ENCODE results near the gene DTHD1. TPM values are rescaled to one million over a fixed set of nuclear protein-coding genes. Genes with fewer than 3 reads are reported as not detected.
A peak's percentile ranks its signal among the peaks of the same experiment; 100 is the strongest.

DTHD1 gene
- total and polyA plus RNA-seq, 8 donors: 0.38 to 6.4 (median 4.3) TPM

DNA sequence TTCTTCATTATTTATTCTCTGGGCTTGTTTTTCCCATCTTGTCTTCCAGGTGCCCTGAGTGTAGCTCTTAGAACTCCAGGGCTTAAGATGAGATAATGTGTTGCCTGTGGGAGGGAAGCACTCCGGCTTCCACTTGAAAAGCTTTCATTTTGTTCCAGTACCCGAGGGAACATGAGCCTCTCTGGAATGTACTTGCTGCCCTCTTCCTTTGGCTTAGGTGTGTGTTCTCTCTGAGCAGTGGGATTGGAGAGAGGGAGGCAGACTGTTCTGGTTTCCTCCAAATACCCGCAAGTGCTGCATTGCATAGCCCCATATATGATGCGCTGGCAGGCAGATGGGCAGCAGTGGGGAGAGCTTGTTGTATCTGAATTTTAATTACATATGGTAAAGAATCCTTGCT is 861 bp upstream of the DTHD1 start:
- intact Hi-C loops (cut with DNase I): no loop called here
- ATAC-seq: peak; percentile 96
- no peak overlapping the region for H3K27ac ChIP-seq
- no peaks in the 10 kb centered on the region for H3K36me3 ChIP-seq
- H3K4me3 ChIP-seq: no peak overlapping the region
- peak in 1 of 4 donors; percentile 13 for DNase-seq
- TF ChIP-seq, protein P1, sequence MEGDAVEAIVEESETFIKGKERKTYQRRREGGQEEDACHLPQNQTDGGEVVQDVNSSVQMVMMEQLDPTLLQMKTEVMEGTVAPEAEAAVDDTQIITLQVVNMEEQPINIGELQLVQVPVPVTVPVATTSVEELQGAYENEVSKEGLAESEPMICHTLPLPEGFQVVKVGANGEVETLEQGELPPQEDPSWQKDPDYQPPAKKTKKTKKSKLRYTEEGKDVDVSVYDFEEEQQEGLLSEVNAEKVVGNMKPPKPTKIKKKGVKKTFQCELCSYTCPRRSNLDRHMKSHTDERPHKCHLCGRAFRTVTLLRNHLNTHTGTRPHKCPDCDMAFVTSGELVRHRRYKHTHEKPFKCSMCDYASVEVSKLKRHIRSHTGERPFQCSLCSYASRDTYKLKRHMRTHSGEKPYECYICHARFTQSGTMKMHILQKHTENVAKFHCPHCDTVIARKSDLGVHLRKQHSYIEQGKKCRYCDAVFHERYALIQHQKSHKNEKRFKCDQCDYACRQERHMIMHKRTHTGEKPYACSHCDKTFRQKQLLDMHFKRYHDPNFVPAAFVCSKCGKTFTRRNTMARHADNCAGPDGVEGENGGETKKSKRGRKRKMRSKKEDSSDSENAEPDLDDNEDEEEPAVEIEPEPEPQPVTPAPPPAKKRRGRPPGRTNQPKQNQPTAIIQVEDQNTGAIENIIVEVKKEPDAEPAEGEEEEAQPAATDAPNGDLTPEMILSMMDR (IDR thresholded peaks at IDR 0.05): no peak
- no peaks in the 10 kb centered on the region for H3K27me3 ChIP-seq
- no peaks in the 10 kb centered on the region for H3K4me1 ChIP-seq
- H3K9me3 ChIP-seq: no peaks in the 10 kb centered on the region

DNA sequence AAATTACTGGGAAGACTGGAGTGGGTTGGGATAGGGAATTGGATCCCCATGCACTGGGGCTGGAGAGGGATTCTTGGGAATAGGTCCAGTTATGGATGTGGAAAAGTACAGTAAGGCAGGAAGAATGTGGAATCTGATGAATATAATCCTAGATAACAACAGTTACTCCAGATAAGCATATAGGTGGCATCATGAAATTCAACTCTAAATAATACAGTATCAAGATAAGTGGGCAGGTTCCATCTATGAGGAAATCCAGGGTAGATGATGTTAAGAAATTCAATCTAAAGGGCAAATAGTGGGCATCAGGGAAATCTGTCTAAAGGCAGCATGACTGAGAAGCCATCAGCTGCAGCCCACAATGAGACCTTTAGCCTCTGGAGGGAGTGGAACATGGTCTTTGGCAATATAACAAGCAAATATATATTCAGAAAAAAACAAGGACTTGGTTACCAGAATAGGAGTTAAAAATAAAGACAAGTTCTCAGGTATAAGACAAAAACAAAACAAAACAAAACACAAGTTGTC is 1.2 kb downstream of the DTHD1 start:
- ATAC-seq: no peak
- DNase-seq: no peak
- H3K36me3 ChIP-seq: no peaks in the 10 kb centered on the region
- TF ChIP-seq, protein P1 (IDR thresholded peaks at IDR 0.05): no peak
- H3K27ac ChIP-seq: no peak overlapping the region
- intact Hi-C loops (cut with DNase I): no loop called here
- no peaks in the 10 kb centered on the region for H3K4me1 ChIP-seq
- H3K4me3 ChIP-seq: no peak overlapping the region
- no peaks in the 10 kb centered on the region for H3K27me3 ChIP-seq
- no peaks in the 10 kb centered on the region for H3K9me3 ChIP-seq

DNA sequence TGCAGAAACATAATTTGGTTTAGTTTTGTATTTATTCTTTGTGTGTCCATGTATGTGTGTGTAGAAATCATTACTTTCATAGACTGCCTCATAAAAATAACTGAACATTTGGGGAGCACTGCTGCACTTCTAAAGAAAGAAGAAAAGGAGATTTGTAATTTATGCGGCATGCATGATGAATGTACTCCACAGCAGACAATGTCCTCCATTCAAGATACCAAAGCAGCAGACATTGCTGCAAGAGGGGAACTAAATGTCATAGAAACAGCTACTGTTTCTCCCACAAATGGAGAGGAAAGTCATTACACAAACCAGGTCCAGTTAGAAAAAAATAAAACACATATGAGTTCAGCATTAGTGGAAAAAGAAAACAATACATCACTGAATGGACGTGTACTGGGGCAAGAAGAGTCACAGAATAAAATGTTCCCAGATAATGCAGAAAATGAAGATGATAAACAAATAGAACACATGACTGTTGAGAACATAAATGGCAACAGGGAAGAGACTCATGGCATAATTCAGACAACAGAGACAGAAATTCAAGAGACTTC is 2.6 kb downstream of the DTHD1 start:
- Histone ChIP-seq H3K9me3 (no peaks in the 10 kb centered on the region), H3K4me1 (peaks cover 0 to 3% of the 10 kb centered on the region in 2 donors), H3K4me3 (no peak overlapping the region), H3K27ac (no peak overlapping the region), H3K36me3 (no peaks in the 10 kb centered on the region), H3K27me3 (no peaks in the 10 kb centered on the region)
- DNase-seq (no peak), ATAC-seq (no peak)
- TF ChIP-seq, protein P1 (IDR thresholded peaks at IDR 0.05): no peak
- intact Hi-C loops (cut with DNase I): no loop called here

DNA sequence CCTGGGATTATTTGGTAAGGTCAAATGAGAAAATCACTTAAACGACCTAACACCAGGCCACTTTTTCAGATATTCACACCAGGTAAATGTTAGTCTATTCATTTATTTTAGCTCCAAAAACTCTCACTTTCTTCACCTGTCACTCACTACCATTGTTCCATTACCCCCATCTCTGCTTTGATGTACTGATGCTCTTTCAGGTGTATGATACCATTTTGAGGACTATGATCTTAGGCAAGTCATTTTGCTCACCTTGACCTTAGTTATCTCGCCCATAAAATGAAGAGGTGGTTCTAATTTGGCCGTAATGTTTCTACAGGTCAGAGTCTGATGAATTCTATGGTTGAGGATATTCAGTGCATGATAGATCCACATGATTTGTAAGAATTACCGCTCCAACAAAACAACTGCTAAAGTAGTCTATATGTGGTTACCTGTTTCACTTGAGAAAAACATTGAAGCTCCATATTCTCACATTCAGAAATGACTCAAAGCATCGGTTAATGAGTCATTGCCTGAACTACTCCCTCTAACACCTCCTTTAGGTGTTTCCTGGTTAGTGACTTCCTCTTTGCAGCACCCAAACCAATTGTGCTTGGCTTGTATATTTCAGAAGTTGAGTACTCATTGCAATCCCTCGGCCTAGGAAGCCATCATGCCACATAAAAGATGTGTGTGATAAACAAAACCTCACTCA is 4.5 kb downstream of the DTHD1 start:
- Histone ChIP-seq H3K27me3 (no peaks in the 10 kb centered on the region), H3K4me3 (no peak overlapping the region), H3K4me1 (peaks cover 0 to 3% of the 10 kb centered on the region in 2 donors), H3K27ac (peak overlapping the region; percentile 16 to 27), H3K36me3 (no peaks in the 10 kb centered on the region), H3K9me3 (no peaks in the 10 kb centered on the region)
- ATAC-seq (peak; percentile 34), DNase-seq (no peak)
- TF ChIP-seq, protein P1 (IDR thresholded peaks at IDR 0.05): no peak
- intact Hi-C loops (cut with DNase I): no loop called here

DNA sequence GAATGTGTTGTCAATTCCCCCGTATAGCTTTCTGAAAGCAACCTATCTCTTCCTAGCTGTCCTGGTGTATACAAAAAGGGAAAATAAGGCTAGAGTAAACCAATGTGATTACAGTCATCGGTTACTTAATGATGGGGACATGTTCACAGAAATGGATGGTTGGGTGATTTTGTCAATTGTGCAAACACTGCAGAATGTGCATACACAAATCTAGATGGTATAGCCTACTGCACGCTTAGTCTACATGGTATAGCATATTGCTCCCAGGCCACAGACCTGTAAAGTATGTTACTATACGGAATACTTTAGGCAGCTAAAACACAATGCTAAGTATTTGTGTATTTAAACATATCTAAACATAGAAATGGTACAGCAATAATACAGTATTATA is 5.1 kb downstream of the DTHD1 start:
- Histone ChIP-seq H3K36me3 (no peaks in the 10 kb centered on the region), H3K4me1 (peaks cover 0 to 3% of the 10 kb centered on the region in 2 donors), H3K4me3 (no peak overlapping the region), H3K27ac (peak overlapping the region in 1 of 2 donors; percentile 16), H3K9me3 (no peaks in the 10 kb centered on the region), H3K27me3 (no peaks in the 10 kb centered on the region)
- DNase-seq (no peak), ATAC-seq (no peak)
- intact Hi-C loops (cut with DNase I): no loop called here
- TF ChIP-seq, protein P1 (IDR thresholded peaks at IDR 0.05): no peak

Data from left lung (tissue), 10 donors.